HCT116 (cell line): Measurements from ENCODE around the gene PRDM2. TPM values are rescaled to one million over a fixed set of nuclear protein-coding genes. Genes with fewer than 3 reads are reported as not detected.

ENCODE experiments used
- ATAC-seq: fragments of 200-7000 bp; cut with Tn5 transposase; 2 replicates; pipeline ENCODE4 v1.9.1; 2020; ENCODE audit warnings: mild to moderate bottlenecking, moderate library complexity
- BruUV-seq: library from RNA; stranded (reverse); fragments of 400-500 nt; replicated peaks from 2 replicates; lab custom pipeline; 2021; lab: Mats Ljungman, UMichigan
- CTCF ChIA-PET: fragments of 300-600 bp; sonication (Branson Sonifier 250); formaldehyde crosslinking; loops from one replicate; lab custom pipeline; 2021; ENCODE audit warnings: antibody characterized with exemption; lab: Charles Lee
- POLR2A ChIA-PET: fragments of 300-600, 350-600 bp; sonication (Branson Sonifier 250); formaldehyde crosslinking; loops from one replicate; lab custom pipeline; 2021; ENCODE audit warnings: antibody characterized with exemption; lab: Charles Lee
- RAD21 ChIA-PET, 2 experiments: fragments of 300-600 bp; sonication (Branson Sonifier 250); formaldehyde crosslinking; loops; one replicate each; lab custom pipeline; 2023; ENCODE audit warnings: low total read pairs in 2 of 2; ENCODE audit not compliant: uncharacterized antibody in 2 of 2, unreplicated experiment in 2 of 2, low non-redundant PET in 1 of 2; lab: Charles Lee
- DNase-seq: peaks from one replicate; pipeline ENCODE4 v3.0.0-alpha.2; 2010; ENCODE audit warnings: low read depth, low spot score
- H2AFZ ChIP-seq: fragments of 200-600 bp; shearing (Covaris generic), sonication (generic); 2 replicates; pipeline ENCODE4 v1.6.1; 2017; ENCODE audit warnings: low read depth, mixed run types, mixed read lengths, antibody characterized with exemption, low read length; ENCODE audit not compliant: poor library complexity, severe bottlenecking
- H3K27ac ChIP-seq: 2 replicates; pipeline ENCODE4 v1.5.1; 2012; ENCODE audit warnings: low read depth, low read length
- H3K27me3 ChIP-seq: fragments of 200-600 bp; sonication (generic); 2 replicates; pipeline ENCODE4 v1.6.1; 2016; ENCODE audit warnings: mixed run types, low read length, mixed read lengths; ENCODE audit not compliant: insufficient read depth
- H3K36me3 ChIP-seq, 2 experiments: fragments of 200-500 bp in 1 of 2; fragments of 200-600 bp in 1 of 2; sonication (Bioruptor generic) in 1 of 2; sonication (generic) in 1 of 2; 2 replicates each; pipeline versions ENCODE4 v1.5.1 to v1.6.1; 2014 to 2016; ENCODE audit warnings: low read length in 2 of 2, inconsistent platforms in 1 of 2, mixed read lengths in 1 of 2, mixed run types in 1 of 2; ENCODE audit not compliant: insufficient read depth in 2 of 2, control insufficient read depth in 1 of 2
- H3K4me1 ChIP-seq, 2 experiments: fragments of 200-600 bp in 1 of 2; sonication (generic) in 1 of 2; 2 replicates each; pipeline versions ENCODE4 v1.5.1 to v1.6.1; 2012 to 2017; ENCODE audit warnings: low read length in 2 of 2, inconsistent platforms in 1 of 2, mild to moderate bottlenecking in 1 of 2, mixed read lengths in 1 of 2, mixed run types in 1 of 2, moderate library complexity in 1 of 2; ENCODE audit not compliant: insufficient read depth in 2 of 2, control insufficient read depth in 1 of 2
- H3K4me2 ChIP-seq: fragments of 200-600 bp; sonication (generic); 2 replicates; pipeline ENCODE4 v1.6.1; 2017; ENCODE audit warnings: mixed run types, low read length, mixed read lengths
- H3K4me3 ChIP-seq, 2 experiments: fragments of 200-600 bp in 1 of 2; sonication (generic) in 1 of 2; replicated peaks in 1 of 2; 2 replicates each; pipeline ENCODE4 v1.5.1; 2011 to 2016; ENCODE audit warnings: low read length in 2 of 2, control low read depth in 1 of 2, low read depth in 1 of 2, mild to moderate bottlenecking in 1 of 2, mixed read lengths in 1 of 2, mixed run types in 1 of 2
- H3K79me2 ChIP-seq: fragments of 200-600 bp; sonication (generic); 2 replicates; pipeline ENCODE4 v1.6.1; 2017; ENCODE audit warnings: mild to moderate bottlenecking, mixed run types, low read length, moderate library complexity, mixed read lengths; ENCODE audit not compliant: insufficient read depth
- H3K9ac ChIP-seq: fragments of 200-600 bp; sonication (generic); 2 replicates; pipeline ENCODE4 v1.6.1; 2016; ENCODE audit warnings: low read length, mixed read lengths
- H3K9me2 ChIP-seq: fragments of 200-600 bp; sonication (generic), shearing (Covaris generic); 2 replicates; pipeline ENCODE4 v1.6.1; 2017; ENCODE audit warnings: mixed run types, mild to moderate bottlenecking, moderate library complexity; ENCODE audit not compliant: insufficient read depth
- H3K9me3 ChIP-seq, 2 experiments: fragments of 200-500 bp in 1 of 2; fragments of 200-600 bp in 1 of 2; sonication (Bioruptor generic) in 1 of 2; sonication (generic) in 1 of 2; 2 replicates each; pipeline ENCODE4 v1.6.1; 2014 to 2017; ENCODE audit warnings: low read length in 2 of 2, mixed read lengths in 2 of 2, inconsistent platforms in 1 of 2, low read depth in 1 of 2, mild to moderate bottlenecking in 1 of 2, mixed run types in 1 of 2, moderate library complexity in 1 of 2; ENCODE audit not compliant: control insufficient read depth in 1 of 2, insufficient read depth in 1 of 2
- H4K20me1 ChIP-seq: fragments of 200-600 bp; sonication (generic), shearing (Covaris generic); 2 replicates; pipeline ENCODE4 v1.6.1; 2017; ENCODE audit warnings: mixed run types, mild to moderate bottlenecking, moderate library complexity; ENCODE audit not compliant: insufficient read depth
- CBX3 ChIP-seq: IDR thresholded peaks from 2 replicates; pipeline ENCODE4 v1.6.1; 2012; ENCODE audit warnings: low read depth
- EGR1 ChIP-seq: IDR thresholded peaks from 2 replicates; pipeline ENCODE4 v1.6.1; 2012; ENCODE audit warnings: low read depth
- EZH2 ChIP-seq: fragments of 200-600 bp; sonication (generic); IDR thresholded peaks from 2 replicates; pipeline ENCODE4 v1.6.1; 2017; ENCODE audit warnings: antibody characterized with exemption, mixed run types
- FOSL1 ChIP-seq: IDR thresholded peaks from 2 replicates; pipeline ENCODE4 v1.6.1; 2012; ENCODE audit warnings: low read depth
- POLR2A ChIP-seq: IDR thresholded peaks from 2 replicates; pipeline ENCODE4 v1.7.0; 2011; ENCODE audit warnings: borderline replicate concordance; ENCODE audit not compliant: insufficient read depth, insufficient read length; ENCODE audit errors: extremely low read depth
- RAD21 ChIP-seq: IDR thresholded peaks from 2 replicates; pipeline ENCODE4 v1.6.1; 2012; ENCODE audit warnings: low read depth, mild to moderate bottlenecking
- SP1 ChIP-seq: IDR thresholded peaks from 2 replicates; pipeline ENCODE4 v1.6.1; 2012; ENCODE audit warnings: low read depth
- TCF7L2 ChIP-seq: IDR thresholded peaks from 2 replicates; pipeline ENCODE4 v1.7.0; 2011; ENCODE audit warnings: borderline replicate concordance, inconsistent platforms; ENCODE audit not compliant: insufficient read depth, insufficient read length; ENCODE audit errors: extremely low read depth
- YY1 ChIP-seq: IDR thresholded peaks from 2 replicates; pipeline ENCODE4 v1.6.1; 2011; ENCODE audit warnings: low read length, low read depth, moderate library complexity, mild to moderate bottlenecking; ENCODE audit not compliant: insufficient replicate concordance; ENCODE audit errors: extremely low read depth
- ZBTB33 ChIP-seq: IDR thresholded peaks from 2 replicates; pipeline ENCODE4 v1.6.1; 2011; ENCODE audit warnings: mild to moderate bottlenecking, low read length, moderate library complexity; ENCODE audit not compliant: insufficient replicate concordance; ENCODE audit errors: extremely low read depth
- ZFX ChIP-seq: fragments of 450-650 bp; IDR thresholded peaks from 2 replicates; pipeline ENCODE4 v1.6.1; 2017
- ZNF274 ChIP-seq: fragments of 200-500 bp; sonication (Bioruptor generic); IDR thresholded peaks from 2 replicates; pipeline ENCODE4 v1.6.1; 2014; ENCODE audit warnings: mild to moderate bottlenecking, low read depth, low read length, inconsistent platforms
- intact Hi-C: fragments of 100-400 bp; cut with micrococcal nuclease; formaldehyde crosslinking; loops from 2 replicates; pipeline ENCODE4 v1.10.0; 2022
- total RNA-seq: library from RNA; stranded (reverse); gene quantifications from one replicate; pipeline ENCODE4 v1.2.1, GENCODE V29; 2021; ENCODE audit not compliant: unreplicated experiment
- TF ChIP-seq, protein P1 (sequence below): IDR thresholded peaks from 2 replicates; pipeline ENCODE4 v1.6.1; 2012

Gene PRDM2
- total RNA-seq, 1 experiment from 2014 or later = 17.3 TPM

DNA sequence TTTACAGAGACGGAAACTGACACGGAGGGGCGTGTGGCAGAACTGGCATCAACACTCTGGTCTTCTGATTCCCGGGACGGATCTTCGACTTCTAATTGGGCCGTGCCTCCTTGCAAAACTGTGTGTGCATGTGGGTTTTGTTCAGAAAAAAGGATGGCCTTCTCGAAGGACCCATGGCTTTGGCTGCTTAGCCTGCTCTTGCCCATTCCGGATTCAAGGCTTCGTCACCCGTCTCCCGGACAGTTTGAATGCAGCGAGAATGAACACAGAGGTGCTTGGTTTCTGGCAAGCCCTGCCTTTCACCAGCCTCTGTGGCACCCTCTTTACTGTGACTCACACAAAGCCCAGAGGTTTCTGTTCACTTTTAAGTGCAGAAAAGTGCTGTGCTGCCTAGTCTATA, 120.1 kb downstream of the PRDM2 start (continued):
- TF ChIP-seq TCF7L2 (no peak), FOSL1 (no peak), ZNF274 (no peak)

GRCh38 chr1:13820456-13820855, 120.5 kb downstream of the PRDM2 start:
- H3K9ac ChIP-seq = no peak overlapping the region
- H3K4me2 ChIP-seq = no peak overlapping the region
- H3K36me3 ChIP-seq = no peaks in the 10 kb centered on the region
- no peaks in the 10 kb centered on the region for H3K79me2 ChIP-seq
- H3K9me2 ChIP-seq = no peaks in the 10 kb centered on the region
- no peak overlapping the region for H3K4me3 ChIP-seq
- no peaks in the 10 kb centered on the region for H3K4me1 ChIP-seq
- no peaks in the 10 kb centered on the region for H3K9me3 ChIP-seq
- ChIA-PET POLR2A (no interaction called here), RAD21 (no interaction called here)
- H2AFZ ChIP-seq = no peak overlapping the region
- DNase-seq = no peak
- no peaks in the 10 kb centered on the region for H4K20me1 ChIP-seq
- TF ChIP-seq, protein P1, sequence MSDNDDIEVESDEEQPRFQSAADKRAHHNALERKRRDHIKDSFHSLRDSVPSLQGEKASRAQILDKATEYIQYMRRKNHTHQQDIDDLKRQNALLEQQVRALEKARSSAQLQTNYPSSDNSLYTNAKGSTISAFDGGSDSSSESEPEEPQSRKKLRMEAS = no peak
- TF ChIP-seq RAD21 (no peak), POLR2A (no peak), EGR1 (no peak), FOSL1 (no peak), SP1 (no peak), ZBTB33 (no peak), CBX3 (no peak), EZH2 (no peak), YY1 (no peak), ZFX (no peak)
- TF ChIP-seq, all 23 proteins: peak for 0
- no peak for ATAC-seq
- BruUV-seq = no TSS peak
- Histone ChIP-seq H3K27me3 (no peaks in the 10 kb centered on the region), H3K27ac (no peak overlapping the region)
- intact Hi-C loops = no loop called here
- CTCF ChIA-PET = no interaction called here
